Endothelial cell of umbilical vein (primary cell): ENCODE results near the gene CNTNAP2. TPM values are rescaled to one million over a fixed set of nuclear protein-coding genes. Genes with fewer than 3 reads are reported as not detected.

Source experiments
- BruUV-seq: library from RNA; stranded (reverse); fragments of 400-500 nt; replicated peaks from 2 replicates; lab custom pipeline; 2021; lab: Mats Ljungman, UMichigan
- CTCF ChIA-PET: fragments of 300-600, 350-600 bp; sonication (Branson Sonifier 250); formaldehyde crosslinking; loops from one replicate; lab custom pipeline; 2021; ENCODE audit warnings: antibody characterized with exemption, inconsistent platforms; lab: Charles Lee
- POLR2A ChIA-PET: fragments of 300-600, 350-600 bp; sonication (Branson Sonifier 250); formaldehyde crosslinking; loops from one replicate; lab custom pipeline; 2021; ENCODE audit warnings: antibody characterized with exemption, inconsistent platforms; lab: Charles Lee
- DNase-seq: peaks from one replicate; pipeline ENCODE4 v3.0.0-alpha.2; 2011; ENCODE audit warnings: low read depth, low spot score
- FAIRE-seq: peaks from 2 replicates; lab custom pipeline; 2011; peaks lifted over from hg19 to GRCh38; lab: Jason Lieb, UNC
- H2AFZ ChIP-seq: 2 replicates; pipeline ENCODE4 v1.6.0; 2012; ENCODE audit warnings: low read depth, low read length, control low read depth, inconsistent platforms
- H3K27ac ChIP-seq: 2 replicates; pipeline ENCODE4 v1.5.1; 2011; ENCODE audit warnings: low read depth, mild to moderate bottlenecking, control low read depth, low read length, moderate library complexity; ENCODE audit not compliant: insufficient read depth
- H3K27me3 ChIP-seq, 2 experiments: 2 replicates each; pipeline versions ENCODE4 v1.6.0 to v1.6.1; 2011; ENCODE audit warnings: low read length in 2 of 2, mixed read lengths in 1 of 2; ENCODE audit not compliant: control insufficient read depth in 2 of 2, insufficient read depth in 2 of 2
- H3K36me3 ChIP-seq, 2 experiments: 2 replicates in 1 of 2; 3 replicates in 1 of 2; pipeline ENCODE4 v1.5.1; 2011; ENCODE audit warnings: low read length in 2 of 2, mild to moderate bottlenecking in 1 of 2, moderate library complexity in 1 of 2; ENCODE audit not compliant: control insufficient read depth in 2 of 2, insufficient read depth in 2 of 2; ENCODE audit errors: extremely low read depth in 1 of 2
- H3K4me1 ChIP-seq: 3 replicates; pipeline ENCODE4 v1.5.1; 2011; ENCODE audit warnings: mild to moderate bottlenecking, low read length; ENCODE audit not compliant: control insufficient read depth, insufficient read depth; ENCODE audit errors: extremely low read depth
- H3K4me2 ChIP-seq: 2 replicates; pipeline ENCODE4 v1.6.1; 2011; ENCODE audit warnings: low read length, control low read depth, mixed read lengths; ENCODE audit not compliant: insufficient read depth
- H3K4me3 ChIP-seq, 3 experiments: fragments of 200-600 bp in 1 of 3; sonication (generic), shearing (Covaris generic) in 1 of 3; replicated peaks in 1 of 3; 2 replicates each; pipeline ENCODE4 v1.5.1; 2011 to 2016; ENCODE audit warnings: control low read depth in 3 of 3, low read length in 3 of 3, mild to moderate bottlenecking in 2 of 3, inconsistent platforms in 1 of 3, low read depth in 1 of 3, moderate library complexity in 1 of 3; ENCODE audit not compliant: insufficient read depth in 1 of 3
- H3K79me2 ChIP-seq: 2 replicates; pipeline ENCODE4 v1.6.0; 2012; ENCODE audit warnings: low read length, inconsistent platforms; ENCODE audit not compliant: control insufficient read depth, insufficient read depth
- H3K9ac ChIP-seq: replicated peaks from 2 replicates; pipeline ENCODE3; 2011; ENCODE audit warnings: low read length, control low read depth; ENCODE audit not compliant: insufficient read depth; ENCODE audit errors: extremely low read depth
- H3K9me1 ChIP-seq: replicated peaks from 3 replicates; pipeline ENCODE4 v1.6.0; 2011; ENCODE audit warnings: mild to moderate bottlenecking, low read length; ENCODE audit not compliant: control insufficient read depth, insufficient read depth; ENCODE audit errors: extremely low read depth
- H3K9me3 ChIP-seq: replicated peaks from 2 replicates; pipeline ENCODE4 v1.5.1; 2012; ENCODE audit warnings: low read length, inconsistent platforms; ENCODE audit not compliant: control insufficient read depth, insufficient read depth
- H4K20me1 ChIP-seq: replicated peaks from 2 replicates; pipeline ENCODE3; 2011; ENCODE audit warnings: mild to moderate bottlenecking, low read length; ENCODE audit not compliant: control insufficient read depth, insufficient read depth; ENCODE audit errors: extremely low read depth
- CTCF ChIP-seq, 2 donors: IDR thresholded peaks; 1 replicate in 1 of 2; 2 replicates in 1 of 2; pipeline ENCODE4 v1.5.1; 2011; ENCODE audit warnings: low read length in 2 of 2, mild to moderate bottlenecking in 2 of 2, moderate library complexity in 2 of 2, control low read depth in 1 of 2, inconsistent platforms in 1 of 2, low read depth in 1 of 2; ENCODE audit not compliant: insufficient read depth in 1 of 2; ENCODE audit errors: extremely low read depth in 1 of 2
- EZH2 ChIP-seq: IDR thresholded peaks from 2 replicates; pipeline ENCODE4 v1.6.1; 2012; ENCODE audit warnings: borderline replicate concordance, low read depth, mild to moderate bottlenecking, moderate library complexity, low read length, inconsistent platforms; ENCODE audit not compliant: severe bottlenecking
- FOS ChIP-seq: IDR thresholded peaks from 2 replicates; pipeline ENCODE4 v1.6.1; 2011; ENCODE audit warnings: mild to moderate bottlenecking, low read length, moderate library complexity, borderline replicate concordance; ENCODE audit not compliant: insufficient read depth
- GATA2 ChIP-seq: IDR thresholded peaks from 2 replicates; pipeline ENCODE4 v1.7.0; 2011; ENCODE audit warnings: low read depth, mild to moderate bottlenecking, moderate library complexity, mixed read lengths, low read length; ENCODE audit not compliant: insufficient read length, insufficient read depth
- JUN ChIP-seq: IDR thresholded peaks from 2 replicates; pipeline ENCODE4 v1.6.1; 2011; ENCODE audit warnings: borderline replicate concordance, low read depth; ENCODE audit not compliant: insufficient read length, insufficient read depth
- POLR2A ChIP-seq: IDR thresholded peaks from 2 replicates; pipeline ENCODE4 v1.6.1; 2012; ENCODE audit warnings: low read depth, mild to moderate bottlenecking, control low read depth, low read length
- POLR2AphosphoS5 ChIP-seq: IDR thresholded peaks from 2 replicates; pipeline ENCODE4 v1.6.1; 2012; ENCODE audit warnings: low read depth, mild to moderate bottlenecking, control low read depth, low read length, moderate library complexity; ENCODE audit not compliant: insufficient read depth
- dilution Hi-C: fragments of 300-500 bp; cut with MboI; formaldehyde crosslinking; loops from one replicate; pipeline ENCODE4 v1.15.0; 2019; ENCODE audit warnings: low sequenced_read_pairs; ENCODE audit not compliant: extremely low pct_ligation_motif_present
- intact Hi-C: fragments of 100-400 bp; cut with micrococcal nuclease; formaldehyde crosslinking; loops from one replicate; pipeline ENCODE4 v1.10.0; 2022
- polyA plus RNA-seq, 4 experiments: library from polyadenylated mRNA; depleted of rRNA in 3 of 4; stranded (reverse) in 3 of 4; unstranded in 1 of 4; fragments of >200 nt; gene quantifications; 2 replicates each; pipeline versions ENCODE4 v1.2.1 to v1.2.3, GENCODE V29; 2011 to 2012; ENCODE audit warnings: missing spikeins in 1 of 4
- total RNA-seq: library from RNA; stranded (reverse); gene quantifications from 2 replicates; pipeline ENCODE4 v1.2.3, GENCODE V29; 2021

CNTNAP2 gene
- total and polyA plus RNA-seq, 2 donors (not counting 3 experiments of a cell fraction or from before 2014, with no cell fraction given) = not detected

GRCh38 chr7:147777309-147777708 lies 1660.7 kb downstream of the CNTNAP2 start:
- intact Hi-C loops (no loop called here), dilution Hi-C loops (no loop called here)
- H3K36me3 ChIP-seq = no peaks in the 10 kb centered on the region
- H3K9me3 ChIP-seq = peaks cover 2% of the 10 kb centered on the region
- H3K27me3 ChIP-seq = no peaks in the 10 kb centered on the region
- H4K20me1 ChIP-seq = no peaks in the 10 kb centered on the region
- no TSS peak for BruUV-seq
- DNase-seq = no peak
- no peak overlapping the region for H3K27ac ChIP-seq
- no peaks in the 10 kb centered on the region for H3K4me1 ChIP-seq
- no peak overlapping the region for H3K4me2 ChIP-seq
- ChIA-PET CTCF (no interaction called here), POLR2A (no interaction called here)
- H3K9me1 ChIP-seq = no peaks in the 10 kb centered on the region
- H3K9ac ChIP-seq = no peak overlapping the region
- H3K4me3 ChIP-seq = no peak overlapping the region
- FAIRE-seq = no peak
- TF ChIP-seq GATA2 (no peak), FOS (no peak), POLR2A (no peak), JUN (no peak), POLR2AphosphoS5 (no peak)
- no peaks in the 10 kb centered on the region for H3K79me2 ChIP-seq
- no peak overlapping the region for H2AFZ ChIP-seq

- Histone ChIP-seq H3K27ac (no peak overlapping the region), H3K79me2 (no peaks in the 10 kb centered on the region), H3K9me3 (no peaks in the 10 kb centered on the region), H3K4me3 (no peak overlapping the region), H3K9me1 (no peaks in the 10 kb centered on the region), H2AFZ (no peak overlapping the region), H3K9ac (no peak overlapping the region), H3K4me2 (no peak overlapping the region), H3K4me1 (no peaks in the 10 kb centered on the region), H3K36me3 (no peaks in the 10 kb centered on the region), H3K27me3 (no peaks in the 10 kb centered on the region), H4K20me1 (no peaks in the 10 kb centered on the region)
- DNase-seq (no peak), FAIRE-seq (no peak)
- dilution Hi-C loops = no loop called here
- ChIA-PET POLR2A (no interaction called here), CTCF (no interaction called here)
- intact Hi-C loops = no loop called here
- BruUV-seq = no TSS peak
- no peak for TF ChIP-seq EZH2
- TF ChIP-seq CTCF (IDR thresholded peaks at IDR 0.05; ENCODE audit: extremely low read depth in 1 of 2, insufficient read depth in 1 of 2, low read depth in 1 of 2, low read length in 2 of 2) = no peak
- no peak for TF ChIP-seq FOS
- no peak for TF ChIP-seq POLR2AphosphoS5
Measured at GRCh38 chr7:147779949-147780348, 1663.3 kb downstream of the CNTNAP2 start.
